ENCODE results near the gene FADS6.

GRCh38 chr17:74935048-74935447 lies 41.6 kb upstream of the FADS6 start:
- TF ChIP-seq POLR2A (IDR thresholded peaks at IDR 0.05) (no peak), CTCF (IDR thresholded peaks at IDR 0.05 in 4 of 5, conservative IDR thresholded peaks at IDR 0.05 in 1 of 5) (no peak)

Data from gastrocnemius medialis (tissue), 4 donors.